ENCODE measurements around the gene KCNQ1OT1.
"Not testable (repeated sequence)": the region's sequence is repeated elsewhere in the genome, so short reads cannot be mapped to it uniquely, and the experiment has no call there.

The KCNQ1OT1 gene

GRCh38 chr11:2650343-2650867 is 49.4 kb downstream of the KCNQ1OT1 start:
- no peak for DNase-seq

GRCh38 chr11:2649848-2650247 is 49.9 kb downstream of the KCNQ1OT1 start:
- DNase-seq = no peak

- DNase-seq = no peak
Measured at GRCh38 chr11:2649400-2649799, 50.4 kb downstream of the KCNQ1OT1 start.

GRCh38 chr11:2647953-2648352 is 51.8 kb downstream of the KCNQ1OT1 start:
- no peak for DNase-seq

- no peak for DNase-seq
Measured at GRCh38 chr11:2647167-2647566, 52.6 kb downstream of the KCNQ1OT1 start.

GRCh38 chr11:2645779-2646118 is 54.0 kb downstream of the KCNQ1OT1 start:
- DNase-seq = no peak

- DNase-seq = no peak
Measured at GRCh38 chr11:2644844-2645778, 54.7 kb downstream of the KCNQ1OT1 start.

GRCh38 chr11:2643746-2644145 is 56.0 kb downstream of the KCNQ1OT1 start:
- no peak for DNase-seq

- DNase-seq = no peak
Measured at GRCh38 chr11:2641623-2642022, 58.2 kb downstream of the KCNQ1OT1 start.

- DNase-seq = not testable (repeated sequence)
Measured at GRCh38 chr11:2639763-2640162, 60.0 kb downstream of the KCNQ1OT1 start.

GRCh38 chr11:2631161-2631560 is 68.6 kb downstream of the KCNQ1OT1 start:
- DNase-seq = no peak

GRCh38 chr11:2630679-2631078 is 69.1 kb downstream of the KCNQ1OT1 start:
- DNase-seq = no peak

- no peak for DNase-seq
Measured at GRCh38 chr11:2625183-2625582, 74.6 kb downstream of the KCNQ1OT1 start.

GRCh38 chr11:2621894-2622293 is 77.9 kb downstream of the KCNQ1OT1 start:
- DNase-seq = no peak

GRCh38 chr11:2612884-2613571 is 86.8 kb downstream of the KCNQ1OT1 start:
- no peak for DNase-seq

GRCh38 chr11:2609345-2609744 is 90.4 kb downstream of the KCNQ1OT1 start:
- DNase-seq = no peak

GRCh38 chr11:2599561-2600189 is 100.1 kb downstream of the KCNQ1OT1 start:
- DNase-seq = no peak

- DNase-seq = no peak
Measured at GRCh38 chr11:2595204-2595603, 104.6 kb downstream of the KCNQ1OT1 start.

GRCh38 chr11:2594267-2594666 is 105.5 kb downstream of the KCNQ1OT1 start:
- DNase-seq = no peak

- DNase-seq = no peak
Measured at GRCh38 chr11:2593393-2593950, 106.3 kb downstream of the KCNQ1OT1 start.

- no peak for DNase-seq
Measured at GRCh38 chr11:2592559-2593392, 107.0 kb downstream of the KCNQ1OT1 start.

GRCh38 chr11:2591805-2592204 is 108.0 kb downstream of the KCNQ1OT1 start:
- no peak for DNase-seq
